SU-DHL-6 (cell line): Measurements from ENCODE around the gene GINS1.

Source experiments
- CTCF ChIP-seq: fragments of 200-600 bp; sonication (generic); IDR thresholded peaks from one replicate; pipeline ENCODE4 v1.5.1; 2017; ENCODE audit warnings: antibody characterized with exemption, mild to moderate bottlenecking, low read length, moderate library complexity; ENCODE audit not compliant: insufficient read depth, poor library complexity, severe bottlenecking
- EZH2phosphoT487 ChIP-seq: fragments of 200-600 bp; sonication (generic), shearing (Covaris generic); conservative IDR thresholded peaks from 2 replicates; pipeline ENCODE4 v1.6.1; 2018; ENCODE audit warnings: mild to moderate bottlenecking, antibody characterized with exemption, low read length, moderate library complexity, mixed read lengths

GRCh38 chr20:25369529-25369928 lies 37.9 kb upstream of the GINS1 start:
- no peak for TF ChIP-seq CTCF
- no peak for TF ChIP-seq EZH2phosphoT487
